Loucy (cell line): Measurements from ENCODE around the gene P2RX2.

Experiments
- EZH2phosphoT487 ChIP-seq: fragments of 200-600 bp; IDR thresholded peaks from 2 replicates; pipeline ENCODE4 v1.6.1; 2018; ENCODE audit warnings: antibody characterized with exemption, mild to moderate bottlenecking, moderate library complexity, borderline replicate concordance
- TF ChIP-seq, protein P1 (sequence below): fragments of 200-600 bp; sonication (generic); conservative IDR thresholded peaks from 2 replicates; pipeline ENCODE4 v1.5.1; 2014; ENCODE audit warnings: mild to moderate bottlenecking, antibody characterized with exemption, low read length

DNA sequence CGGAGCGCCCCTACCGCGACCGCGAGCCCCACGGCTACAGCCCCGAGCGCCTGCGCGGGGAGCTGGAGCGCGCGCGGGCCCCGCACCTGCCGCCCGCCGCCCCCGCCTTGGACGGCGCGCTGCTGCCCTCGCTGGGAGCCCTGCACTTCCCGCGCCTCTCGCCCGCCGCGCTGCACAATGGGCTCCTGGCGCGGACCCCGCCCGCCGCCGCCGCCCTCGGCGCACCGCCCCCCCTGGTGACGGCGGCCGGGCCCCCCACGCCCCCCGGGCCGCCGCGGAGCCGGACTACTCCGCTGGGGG is 35.2 kb upstream of the P2RX2 start:
- TF ChIP-seq, protein P1, sequence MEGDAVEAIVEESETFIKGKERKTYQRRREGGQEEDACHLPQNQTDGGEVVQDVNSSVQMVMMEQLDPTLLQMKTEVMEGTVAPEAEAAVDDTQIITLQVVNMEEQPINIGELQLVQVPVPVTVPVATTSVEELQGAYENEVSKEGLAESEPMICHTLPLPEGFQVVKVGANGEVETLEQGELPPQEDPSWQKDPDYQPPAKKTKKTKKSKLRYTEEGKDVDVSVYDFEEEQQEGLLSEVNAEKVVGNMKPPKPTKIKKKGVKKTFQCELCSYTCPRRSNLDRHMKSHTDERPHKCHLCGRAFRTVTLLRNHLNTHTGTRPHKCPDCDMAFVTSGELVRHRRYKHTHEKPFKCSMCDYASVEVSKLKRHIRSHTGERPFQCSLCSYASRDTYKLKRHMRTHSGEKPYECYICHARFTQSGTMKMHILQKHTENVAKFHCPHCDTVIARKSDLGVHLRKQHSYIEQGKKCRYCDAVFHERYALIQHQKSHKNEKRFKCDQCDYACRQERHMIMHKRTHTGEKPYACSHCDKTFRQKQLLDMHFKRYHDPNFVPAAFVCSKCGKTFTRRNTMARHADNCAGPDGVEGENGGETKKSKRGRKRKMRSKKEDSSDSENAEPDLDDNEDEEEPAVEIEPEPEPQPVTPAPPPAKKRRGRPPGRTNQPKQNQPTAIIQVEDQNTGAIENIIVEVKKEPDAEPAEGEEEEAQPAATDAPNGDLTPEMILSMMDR: no peak
- no peak for TF ChIP-seq EZH2phosphoT487
